Type B pancreatic cell (in vitro differentiated cells): ENCODE data around the gene COL6A1. TPM values are rescaled to one million over a fixed set of nuclear protein-coding genes. Genes with fewer than 3 reads are reported as not detected.

Source experiments
- DNase-seq: peaks from one replicate; pipeline ENCODE4 v3.0.0; 2021; ENCODE audit warnings: mixed read lengths; ENCODE audit not compliant: unreplicated experiment; ENCODE audit errors: extremely low spot score
- H3K27ac Mint-ChIP-seq: 2 replicates; pipeline ENCODE4 v1.8.0; 2021; ENCODE audit warnings: mild to moderate bottlenecking, mixed read lengths
- H3K27me3 Mint-ChIP-seq: 2 replicates; pipeline ENCODE4 v1.8.0; 2021; ENCODE audit warnings: mixed read lengths
- H3K36me3 Mint-ChIP-seq: 2 replicates; pipeline ENCODE4 v1.8.0; 2021; ENCODE audit warnings: mixed read lengths
- H3K4me1 Mint-ChIP-seq: one replicate; pipeline ENCODE4 v1.8.0; 2021; ENCODE audit warnings: mixed read lengths; ENCODE audit not compliant: unreplicated experiment
- H3K4me3 Mint-ChIP-seq: 2 replicates; pipeline ENCODE4 v1.8.0; 2021; ENCODE audit warnings: mild to moderate bottlenecking, mixed read lengths
- H3K9me3 Mint-ChIP-seq: 2 replicates; pipeline ENCODE4 v1.8.0; 2021; ENCODE audit warnings: mixed read lengths
- total RNA-seq: library from RNA; stranded (reverse); gene quantifications from 2 replicates; pipeline ENCODE4 v1.2.1, GENCODE V29; 2021; ENCODE audit warnings: low replicate concordance
- TF ChIP-seq, protein P1 (sequence below): fragments of 200-600 bp; sonication (generic); conservative IDR thresholded peaks from 2 replicates; pipeline ENCODE4 v1.5.0; 2021; ENCODE audit warnings: antibody characterized with exemption, mild to moderate bottlenecking

The COL6A1 gene
- total RNA-seq, 1 donor from 2014 or later = 167 TPM

DNA sequence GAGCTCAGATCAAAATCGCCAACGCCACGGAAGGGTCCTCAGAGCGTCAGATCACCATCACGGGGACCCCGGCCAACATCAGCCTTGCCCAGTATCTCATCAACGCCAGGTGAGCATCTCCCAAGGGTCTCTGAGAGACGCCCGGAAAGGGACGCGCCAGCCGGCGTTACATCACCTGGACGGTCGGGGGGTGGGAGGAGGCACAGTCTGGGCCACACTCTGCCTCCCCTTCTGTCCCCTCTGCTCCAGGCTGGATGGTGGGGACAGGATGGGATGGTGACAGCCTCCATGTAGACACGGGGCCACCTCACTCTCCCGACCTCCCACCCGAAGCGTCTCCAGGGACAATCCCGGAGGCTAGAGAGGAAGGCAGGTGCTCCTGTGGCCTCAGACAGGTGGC is 41.5 kb upstream of the COL6A1 start:
- Mint-ChIP-seq H3K4me1 (no peaks in the 10 kb centered on the region), H3K9me3 (no peaks in the 10 kb centered on the region), H3K27me3 (peaks cover 8% of the 10 kb centered on the region), H3K36me3 (no peaks in the 10 kb centered on the region), H3K27ac (no peak overlapping the region), H3K4me3 (no peak overlapping the region)
- no peak for DNase-seq
- TF ChIP-seq, protein P1, sequence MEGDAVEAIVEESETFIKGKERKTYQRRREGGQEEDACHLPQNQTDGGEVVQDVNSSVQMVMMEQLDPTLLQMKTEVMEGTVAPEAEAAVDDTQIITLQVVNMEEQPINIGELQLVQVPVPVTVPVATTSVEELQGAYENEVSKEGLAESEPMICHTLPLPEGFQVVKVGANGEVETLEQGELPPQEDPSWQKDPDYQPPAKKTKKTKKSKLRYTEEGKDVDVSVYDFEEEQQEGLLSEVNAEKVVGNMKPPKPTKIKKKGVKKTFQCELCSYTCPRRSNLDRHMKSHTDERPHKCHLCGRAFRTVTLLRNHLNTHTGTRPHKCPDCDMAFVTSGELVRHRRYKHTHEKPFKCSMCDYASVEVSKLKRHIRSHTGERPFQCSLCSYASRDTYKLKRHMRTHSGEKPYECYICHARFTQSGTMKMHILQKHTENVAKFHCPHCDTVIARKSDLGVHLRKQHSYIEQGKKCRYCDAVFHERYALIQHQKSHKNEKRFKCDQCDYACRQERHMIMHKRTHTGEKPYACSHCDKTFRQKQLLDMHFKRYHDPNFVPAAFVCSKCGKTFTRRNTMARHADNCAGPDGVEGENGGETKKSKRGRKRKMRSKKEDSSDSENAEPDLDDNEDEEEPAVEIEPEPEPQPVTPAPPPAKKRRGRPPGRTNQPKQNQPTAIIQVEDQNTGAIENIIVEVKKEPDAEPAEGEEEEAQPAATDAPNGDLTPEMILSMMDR = no peak

DNA sequence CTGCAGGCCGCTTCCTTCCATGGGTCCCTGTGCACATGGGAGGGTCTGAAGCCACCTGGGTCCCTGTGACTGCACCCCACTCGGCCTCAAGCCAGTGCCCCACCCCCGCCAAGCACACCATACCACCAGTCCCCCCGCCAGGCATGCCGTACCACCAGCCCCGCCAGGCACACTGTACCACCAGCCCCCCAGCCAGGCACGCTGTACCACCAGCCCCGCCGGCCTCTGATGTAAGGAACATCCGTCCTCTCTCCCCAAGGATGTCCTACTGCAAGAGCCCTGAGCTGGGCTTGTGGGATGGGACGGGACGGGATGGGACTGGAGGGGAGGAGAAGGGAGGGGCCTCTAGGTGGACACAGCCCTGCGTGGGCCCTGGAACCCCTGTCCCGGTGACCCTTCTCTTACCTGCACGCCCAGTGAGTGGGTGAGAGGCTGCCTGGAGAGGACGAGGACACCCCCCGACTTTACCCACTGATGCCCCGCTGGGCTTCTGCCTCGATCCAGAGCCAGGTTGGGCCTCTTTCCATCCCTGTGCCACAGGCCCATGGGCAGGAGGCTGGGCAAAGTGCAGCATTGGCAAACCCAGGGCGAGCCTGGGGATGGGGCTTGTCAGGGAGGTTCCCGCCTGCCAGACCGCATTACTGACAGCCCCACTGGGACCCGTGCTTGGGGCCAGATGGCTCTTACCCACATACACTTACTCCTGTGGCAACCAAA is 40.8 kb upstream of the COL6A1 start:
- no peak for DNase-seq
- H3K27me3 Mint-ChIP-seq = peaks cover 8% of the 10 kb centered on the region
- no peaks in the 10 kb centered on the region for H3K36me3 Mint-ChIP-seq
- H3K27ac Mint-ChIP-seq = no peak overlapping the region
- no peaks in the 10 kb centered on the region for H3K4me1 Mint-ChIP-seq
- H3K4me3 Mint-ChIP-seq = no peak overlapping the region
- H3K9me3 Mint-ChIP-seq = no peaks in the 10 kb centered on the region
- TF ChIP-seq, protein P1 = no peak

DNA sequence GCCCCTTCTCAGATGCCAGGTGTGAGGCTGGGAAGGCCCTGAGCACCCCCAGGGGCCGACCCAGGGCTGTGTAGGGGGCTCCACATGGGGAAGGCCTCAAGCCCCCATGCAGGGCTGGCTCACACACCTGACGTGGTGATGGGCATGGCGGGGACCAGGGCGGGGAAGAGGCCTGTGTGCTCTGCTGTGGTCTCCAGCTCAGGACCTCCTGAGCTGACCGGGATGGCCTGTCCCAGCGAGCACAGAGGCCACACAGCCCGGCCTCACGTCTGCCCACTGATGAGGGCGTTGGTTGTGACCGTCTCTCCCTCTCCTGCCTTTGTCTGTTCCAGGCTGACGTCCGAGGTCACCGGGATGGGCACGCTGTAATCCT is 40.2 kb upstream of the COL6A1 start:
- DNase-seq = no peak
- no peak overlapping the region for H3K27ac Mint-ChIP-seq

DNA sequence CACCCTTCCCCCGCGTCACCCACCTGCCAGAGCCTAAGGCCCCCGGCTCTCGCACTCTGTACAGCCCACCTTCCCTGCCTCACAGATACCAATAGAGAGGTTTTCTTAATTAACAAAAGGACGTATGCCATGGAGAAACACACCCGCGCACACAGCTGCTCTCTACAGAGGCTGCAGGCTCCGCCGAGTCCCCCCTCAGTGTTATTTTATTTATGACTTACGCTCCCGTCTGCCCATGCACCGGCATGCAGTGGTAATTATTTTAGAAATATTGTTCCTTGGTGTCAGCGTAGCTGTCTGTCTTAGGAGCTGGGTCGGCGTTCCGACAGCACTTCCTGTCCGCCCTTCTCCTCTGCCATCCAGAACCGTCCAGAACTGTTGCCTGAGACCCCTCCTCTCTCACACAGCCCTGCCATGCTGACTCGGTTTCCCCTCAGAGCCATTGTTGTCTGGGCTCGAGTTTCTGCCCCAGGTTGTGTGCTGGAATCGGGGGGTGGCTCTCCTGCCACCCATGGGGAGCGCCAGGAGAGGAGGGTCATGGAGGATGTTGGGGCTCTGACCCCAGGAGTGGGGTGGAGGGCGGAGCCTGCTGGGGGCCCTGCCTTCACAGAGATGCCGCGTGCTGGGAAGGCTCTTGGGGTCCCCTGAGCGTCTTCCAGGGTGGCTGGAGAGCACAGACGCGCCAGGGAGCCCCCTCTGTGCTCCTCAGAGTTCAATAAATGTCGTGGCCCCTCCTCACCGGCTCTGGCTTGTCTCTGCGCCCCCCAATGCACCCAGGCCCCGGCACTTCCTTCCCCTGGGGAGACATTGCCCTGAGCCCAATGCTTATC is 39.6 kb upstream of the COL6A1 start:
- TF ChIP-seq, protein P1 = no peak
- peak overlapping the region; percentile 50 for H3K27ac Mint-ChIP-seq

More for the DNA sequence above, 40.2 kb upstream of the COL6A1 start:
- TF ChIP-seq, protein P1 = no peak
- peaks cover 8% of the 10 kb centered on the region for H3K27me3 Mint-ChIP-seq
- no peaks in the 10 kb centered on the region for H3K36me3 Mint-ChIP-seq
- no peak overlapping the region for H3K4me3 Mint-ChIP-seq
- H3K9me3 Mint-ChIP-seq = no peaks in the 10 kb centered on the region
- H3K4me1 Mint-ChIP-seq = no peaks in the 10 kb centered on the region

DNA sequence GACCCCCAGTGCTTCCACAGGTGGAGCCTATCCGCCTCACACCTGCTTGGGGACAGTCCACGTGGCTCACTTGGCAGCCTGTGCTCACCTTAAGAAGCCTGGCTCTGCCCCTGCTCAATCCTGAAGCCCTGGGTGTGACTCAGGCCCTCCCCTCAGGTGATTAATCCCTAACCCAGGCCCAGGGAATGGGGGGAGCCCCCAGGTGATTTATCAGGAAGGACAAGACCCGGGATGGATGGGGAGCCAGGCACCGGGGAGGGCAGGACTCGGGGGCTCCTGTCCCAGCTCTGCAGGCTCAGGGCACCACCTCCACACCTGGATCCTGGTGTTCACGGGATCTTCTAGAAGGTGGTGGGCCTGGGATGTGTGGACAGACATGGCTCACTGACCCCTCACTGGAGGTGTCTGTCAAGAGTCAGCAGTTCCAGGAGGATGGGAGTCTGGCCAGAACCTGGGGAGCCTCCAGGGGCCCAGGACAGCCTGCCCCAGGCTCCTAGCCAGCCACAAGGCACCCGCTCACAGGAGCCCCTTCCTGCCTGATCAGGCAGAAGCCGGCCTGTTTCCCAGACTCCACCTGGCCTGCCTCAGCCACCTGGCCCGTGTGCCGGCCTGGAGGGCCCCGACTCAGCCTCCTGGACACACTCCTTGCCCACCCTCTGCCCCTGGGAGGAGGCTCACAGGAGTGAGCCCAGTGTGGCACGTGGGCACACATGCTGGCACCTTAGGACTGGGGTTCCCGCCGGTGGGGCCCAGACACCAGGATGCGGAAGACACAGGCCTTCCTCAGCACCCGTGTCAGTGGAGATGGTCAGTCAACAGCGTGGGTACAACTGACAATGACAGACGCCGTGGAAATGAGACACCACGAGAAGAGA is 38.6 kb upstream of the COL6A1 start:
- TF ChIP-seq, protein P1 = no peak
- no peak for DNase-seq
- H3K4me3 Mint-ChIP-seq = no peak overlapping the region
- no peaks in the 10 kb centered on the region for H3K36me3 Mint-ChIP-seq
- H3K4me1 Mint-ChIP-seq = no peaks in the 10 kb centered on the region
- H3K27me3 Mint-ChIP-seq = peaks cover 3% of the 10 kb centered on the region
- no peaks in the 10 kb centered on the region for H3K9me3 Mint-ChIP-seq
- H3K27ac Mint-ChIP-seq = peak overlapping the region; percentile 50

More for the DNA sequence above, 39.6 kb upstream of the COL6A1 start:
- peaks cover 11% of the 10 kb centered on the region for H3K27me3 Mint-ChIP-seq
- H3K9me3 Mint-ChIP-seq = no peaks in the 10 kb centered on the region
- no peaks in the 10 kb centered on the region for H3K4me1 Mint-ChIP-seq
- H3K36me3 Mint-ChIP-seq = no peaks in the 10 kb centered on the region
- DNase-seq = no peak
- no peak overlapping the region for H3K4me3 Mint-ChIP-seq
